Trophoblast cell (in vitro differentiated cells and primary cell): ENCODE results near the gene DLX1.

Experiments used
- DNase-seq, 2 donors: peaks; one replicate each; pipeline ENCODE4 v3.0.0-alpha.2; 2016
- H2AFZ ChIP-seq: 2 replicates; pipeline ENCODE4 v1.6.1; 2013; ENCODE audit warnings: low read length, moderate library complexity, mild to moderate bottlenecking; ENCODE audit not compliant: insufficient read depth, poor library complexity
- H2AK5ac ChIP-seq: 2 replicates; pipeline ENCODE4 v1.6.1; 2013; ENCODE audit warnings: mild to moderate bottlenecking, low read length
- H2BK120ac ChIP-seq: 2 replicates; pipeline ENCODE4 v1.6.1; 2013; ENCODE audit warnings: low read length, mild to moderate bottlenecking, moderate library complexity; ENCODE audit not compliant: insufficient read depth, poor library complexity
- H2BK12ac ChIP-seq: 2 replicates; pipeline ENCODE4 v1.6.1; 2013; ENCODE audit warnings: mild to moderate bottlenecking, low read length, moderate library complexity
- H2BK5ac ChIP-seq: 2 replicates; pipeline ENCODE4 v1.6.1; 2013; ENCODE audit warnings: low read length, low read depth, moderate library complexity, mild to moderate bottlenecking; ENCODE audit not compliant: poor library complexity
- H3K14ac ChIP-seq: 2 replicates; pipeline ENCODE4 v1.6.1; 2013; ENCODE audit warnings: mild to moderate bottlenecking, low read length
- H3K18ac ChIP-seq: 2 replicates; pipeline ENCODE4 v1.6.1; 2013; ENCODE audit warnings: mild to moderate bottlenecking, low read length
- H3K23ac ChIP-seq: 2 replicates; pipeline ENCODE4 v1.6.1; 2013; ENCODE audit warnings: low read length
- H3K27ac ChIP-seq: 2 replicates; pipeline ENCODE4 v1.5.1; 2013; ENCODE audit warnings: low read depth, mild to moderate bottlenecking, inconsistent platforms, low read length, moderate library complexity
- H3K27me3 ChIP-seq: 2 replicates; pipeline ENCODE4 v1.6.1; 2013; ENCODE audit warnings: inconsistent platforms, mild to moderate bottlenecking, low read length, moderate library complexity; ENCODE audit not compliant: insufficient read depth
- H3K36me3 ChIP-seq, 2 experiments: 1 replicate in 1 of 2; 2 replicates in 1 of 2; pipeline ENCODE4 v1.6.1; 2013; ENCODE audit warnings: low read length in 2 of 2, mild to moderate bottlenecking in 2 of 2, moderate library complexity in 1 of 2; ENCODE audit not compliant: insufficient read depth in 2 of 2, control insufficient read depth in 1 of 2
- H3K4ac ChIP-seq: 2 replicates; pipeline ENCODE4 v1.6.1; 2013; ENCODE audit warnings: low read depth, mild to moderate bottlenecking, low read length, moderate library complexity
- H3K4me1 ChIP-seq, 2 experiments: 1 replicate in 1 of 2; 2 replicates in 1 of 2; pipeline ENCODE4 v1.6.1; 2013; ENCODE audit warnings: low read length in 2 of 2, mild to moderate bottlenecking in 2 of 2, moderate library complexity in 1 of 2; ENCODE audit not compliant: insufficient read depth in 2 of 2, control insufficient read depth in 1 of 2
- H3K4me2 ChIP-seq: 2 replicates; pipeline ENCODE4 v1.6.1; 2013; ENCODE audit warnings: inconsistent platforms, mild to moderate bottlenecking, low read length, moderate library complexity
- H3K4me3 ChIP-seq: 2 replicates; pipeline ENCODE4 v1.5.1; 2013; ENCODE audit warnings: mild to moderate bottlenecking, low read depth, low read length, inconsistent platforms
- H3K79me1 ChIP-seq: one replicate; pipeline ENCODE4 v1.6.1; 2013; ENCODE audit warnings: low read length
- H3K79me2 ChIP-seq: 2 replicates; pipeline ENCODE4 v1.6.1; 2013; ENCODE audit warnings: low read length, mild to moderate bottlenecking; ENCODE audit not compliant: control insufficient read depth, insufficient read depth, poor library complexity
- H3K9ac ChIP-seq: 2 replicates; pipeline ENCODE4 v1.6.1; 2013; ENCODE audit warnings: mild to moderate bottlenecking, low read length
- H3K9me3 ChIP-seq: 2 replicates; pipeline ENCODE4 v1.6.1; 2013; ENCODE audit warnings: low read depth, mild to moderate bottlenecking, control low read depth, inconsistent platforms, low read length; ENCODE audit not compliant: insufficient read depth
- H4K12ac ChIP-seq: 2 replicates; pipeline ENCODE4 v1.6.1; 2013; ENCODE audit warnings: low read depth, mild to moderate bottlenecking, low read length, moderate library complexity
- H4K8ac ChIP-seq: 2 replicates; pipeline ENCODE4 v1.6.1; 2013; ENCODE audit warnings: low read depth, mild to moderate bottlenecking, low read length, moderate library complexity
- H4K91ac ChIP-seq: one replicate; pipeline ENCODE4 v1.6.1; 2013; ENCODE audit warnings: low read depth, mild to moderate bottlenecking, low read length, moderate library complexity
- WGBS: extraction: QIAGEN DNeasy Blood & Tissue Kit; methylation state at CpG from one replicate; pipeline ENCODE4 v1.1.7; 2013; ENCODE audit warnings: missing lambda C conversion rate; ENCODE audit not compliant: insufficient read length, insufficient coverage; ENCODE audit errors: extremely low coverage; 5-methylcytosine and 5-hydroxymethylcytosine counted together

Gene DLX1

DNA sequence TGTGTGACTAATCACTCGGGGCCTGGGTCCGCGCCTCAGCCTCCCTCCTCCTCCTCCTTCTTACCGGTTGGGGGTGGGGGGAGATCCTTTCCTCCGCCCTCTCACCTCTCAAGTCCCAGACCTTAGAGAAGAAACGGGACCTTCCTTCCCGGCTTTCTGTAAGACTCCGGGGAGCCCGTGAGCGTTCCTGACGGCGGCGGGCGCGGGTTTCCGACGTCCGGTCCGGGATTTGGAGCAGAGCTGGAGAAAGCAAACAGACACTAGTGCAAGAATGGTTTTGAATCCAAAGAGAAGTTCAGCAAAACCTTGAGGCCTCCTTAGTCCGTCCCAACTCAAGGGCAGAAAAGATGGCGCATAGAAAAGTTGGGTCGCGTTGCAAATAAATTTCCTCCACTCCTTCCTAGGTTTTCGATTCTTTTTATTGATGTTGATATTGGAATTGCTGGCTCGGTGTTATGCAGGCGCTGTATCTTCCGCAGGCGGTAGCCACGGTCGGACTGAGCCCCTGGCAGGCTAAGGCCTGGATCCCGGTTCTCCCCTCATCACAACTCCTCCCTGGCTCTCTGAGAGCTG, 2.0 kb downstream of the DLX1 start:
- Histone ChIP-seq H3K27me3 (peaks cover 36% of the 10 kb centered on the region), H2BK12ac (peak overlapping the region; percentile 82), H3K4me1 (peaks cover 24 to 38% of the 10 kb centered on the region in 2 experiments), H3K4me3 (peak overlapping the region; percentile 62), H3K9me3 (peaks cover 5% of the 10 kb centered on the region), H4K91ac (peak overlapping the region; percentile 91), H2AFZ (no peak overlapping the region), H3K36me3 (peaks cover 0 to 8% of the 10 kb centered on the region in 2 experiments), H3K4me2 (peak overlapping the region; percentile 95), H3K27ac (peak overlapping the region; percentile 7), H4K8ac (peak overlapping the region; percentile 78), H2BK120ac (peak overlapping the region; percentile 67), H3K79me1 (peaks cover 44% of the 10 kb centered on the region), H3K4ac (peak overlapping the region; percentile 72), H3K23ac (no peak overlapping the region), H3K18ac (peak overlapping the region; percentile 27), H2BK5ac (peak overlapping the region; percentile 55), H4K12ac (peak overlapping the region; percentile 71), H2AK5ac (peak overlapping the region; percentile 68), H3K79me2 (peaks cover 13% of the 10 kb centered on the region), H3K14ac (peak overlapping the region; percentile 85), H3K9ac (no peak overlapping the region)
- WGBS: no CpG with 5 or more reads among the region's 31 CpGs
- DNase-seq: no peak

- no peak overlapping the region for H2AFZ ChIP-seq
- peak overlapping the region; percentile 85 for H3K14ac ChIP-seq
- peak overlapping the region; percentile 7 for H3K27ac ChIP-seq
- H3K9ac ChIP-seq: no peak overlapping the region
- no CpG with 5 or more reads among the region's 23 CpGs for WGBS
- peak overlapping the region; percentile 82 for H2BK12ac ChIP-seq
- peak overlapping the region; percentile 68 for H2AK5ac ChIP-seq
- peaks cover 5% of the 10 kb centered on the region for H3K9me3 ChIP-seq
- peaks cover 24 to 34% of the 10 kb centered on the region in 2 experiments for H3K4me1 ChIP-seq
- peaks cover 31% of the 10 kb centered on the region for H3K27me3 ChIP-seq
- H3K23ac ChIP-seq: no peak overlapping the region
- peak overlapping the region; percentile 91 for H4K91ac ChIP-seq
- peak overlapping the region; percentile 72 for H3K4ac ChIP-seq
- H4K12ac ChIP-seq: peak overlapping the region; percentile 71
- H3K4me2 ChIP-seq: peak overlapping the region; percentile 95
- peak overlapping the region; percentile 27 for H3K18ac ChIP-seq
- peak overlapping the region; percentile 78 for H4K8ac ChIP-seq
- H2BK5ac ChIP-seq: peak overlapping the region; percentile 32
- H3K79me1 ChIP-seq: peaks cover 44% of the 10 kb centered on the region
- H3K79me2 ChIP-seq: peaks cover 13% of the 10 kb centered on the region
- no peak for DNase-seq
- peaks cover 0 to 8% of the 10 kb centered on the region in 2 experiments for H3K36me3 ChIP-seq
- peak overlapping the region; percentile 67 for H2BK120ac ChIP-seq
- H3K4me3 ChIP-seq: peak overlapping the region; percentile 16
Observed at GRCh38 chr2:172087780-172088244, 2.5 kb downstream of the DLX1 start.

GRCh38 chr2:172088245-172089004, 3.1 kb downstream of the DLX1 start:
- no CpG with 5 or more reads among the region's 37 CpGs for WGBS
- Histone ChIP-seq H2AK5ac (peak overlapping the region; percentile 60), H3K36me3 (peaks cover 0 to 8% of the 10 kb centered on the region in 2 experiments), H3K4me2 (peak overlapping the region; percentile 95), H4K8ac (peak overlapping the region; percentile 78), H2BK12ac (peak overlapping the region; percentile 82), H3K27ac (peak overlapping the region; percentile 7), H4K12ac (peak overlapping the region; percentile 5), H3K23ac (no peak overlapping the region), H3K4ac (peak overlapping the region; percentile 32), H2BK120ac (peak overlapping the region; percentile 67), H3K18ac (peak overlapping the region; percentile 27), H3K79me2 (peaks cover 13% of the 10 kb centered on the region), H3K14ac (peak overlapping the region; percentile 85), H3K27me3 (peaks cover 25% of the 10 kb centered on the region), H3K9ac (no peak overlapping the region), H4K91ac (peak overlapping the region; percentile 91), H3K4me1 (peaks cover 24 to 36% of the 10 kb centered on the region in 2 experiments), H3K79me1 (peaks cover 42% of the 10 kb centered on the region), H3K4me3 (peak overlapping the region; percentile 16), H3K9me3 (peaks cover 2% of the 10 kb centered on the region), H2BK5ac (peak overlapping the region; percentile 47), H2AFZ (no peak overlapping the region)
- no peak for DNase-seq

GRCh38 chr2:172089005-172089504, 3.7 kb downstream of the DLX1 start:
- Histone ChIP-seq H3K36me3 (peaks cover 0 to 8% of the 10 kb centered on the region in 2 experiments), H4K12ac (no peak overlapping the region), H3K79me2 (peaks cover 13% of the 10 kb centered on the region), H3K9ac (no peak overlapping the region), H3K18ac (no peak overlapping the region), H3K9me3 (peaks cover 2% of the 10 kb centered on the region), H3K4ac (no peak overlapping the region), H2BK120ac (no peak overlapping the region), H2BK12ac (peak overlapping the region; percentile 23), H3K27me3 (peaks cover 18% of the 10 kb centered on the region), H3K4me3 (no peak overlapping the region), H3K23ac (no peak overlapping the region), H3K27ac (no peak overlapping the region), H3K14ac (no peak overlapping the region), H4K8ac (no peak overlapping the region), H2BK5ac (no peak overlapping the region), H3K79me1 (peaks cover 43% of the 10 kb centered on the region), H3K4me1 (peaks cover 24 to 35% of the 10 kb centered on the region in 2 experiments), H2AK5ac (no peak overlapping the region), H4K91ac (no peak overlapping the region), H2AFZ (no peak overlapping the region), H3K4me2 (no peak overlapping the region)
- WGBS: no CpG with 5 or more reads among the region's 10 CpGs
- no peak for DNase-seq
